Adrenal gland (tissue), 5 donors: ENCODE results near the gene SHISA8.

ENCODE experiments used
- CTCF ChIP-seq, 6 experiments: fragments of 450-650 bp in 4 of 6; fragments of 200-600 bp in 2 of 6; sonication (generic) in 1 of 6; IDR thresholded peaks; 1 replicate in 5 of 6; 2 replicates in 1 of 6; pipeline versions ENCODE4 v1.5.1 to v1.8.0; 2016 to 2021; ENCODE audit warnings: antibody characterized with exemption in 6 of 6, mild to moderate bottlenecking in 2 of 6, moderate library complexity in 1 of 6
- POLR2A ChIP-seq, 2 donors: fragments of 450-650 bp; IDR thresholded peaks; one replicate each; pipeline ENCODE4 v1.6.1; 2017; ENCODE audit warnings: antibody characterized with exemption in 2 of 2, mild to moderate bottlenecking in 2 of 2, moderate library complexity in 1 of 2
- donor health status: DM: no; HTN: no; CAD: no.

GRCh38 chr22:41908411-41909309 is 6.2 kb downstream of the SHISA8 start:
- TF ChIP-seq CTCF (IDR thresholded peaks at IDR 0.05) (no peak), POLR2A (IDR thresholded peaks at IDR 0.05) (no peak)
